ENCODE results near the gene FAM163A.
"Not testable (repeated sequence)": the region's sequence is repeated elsewhere in the genome, so short reads cannot be mapped to it uniquely, and the experiment has no call there.

FAM163A gene

DNA sequence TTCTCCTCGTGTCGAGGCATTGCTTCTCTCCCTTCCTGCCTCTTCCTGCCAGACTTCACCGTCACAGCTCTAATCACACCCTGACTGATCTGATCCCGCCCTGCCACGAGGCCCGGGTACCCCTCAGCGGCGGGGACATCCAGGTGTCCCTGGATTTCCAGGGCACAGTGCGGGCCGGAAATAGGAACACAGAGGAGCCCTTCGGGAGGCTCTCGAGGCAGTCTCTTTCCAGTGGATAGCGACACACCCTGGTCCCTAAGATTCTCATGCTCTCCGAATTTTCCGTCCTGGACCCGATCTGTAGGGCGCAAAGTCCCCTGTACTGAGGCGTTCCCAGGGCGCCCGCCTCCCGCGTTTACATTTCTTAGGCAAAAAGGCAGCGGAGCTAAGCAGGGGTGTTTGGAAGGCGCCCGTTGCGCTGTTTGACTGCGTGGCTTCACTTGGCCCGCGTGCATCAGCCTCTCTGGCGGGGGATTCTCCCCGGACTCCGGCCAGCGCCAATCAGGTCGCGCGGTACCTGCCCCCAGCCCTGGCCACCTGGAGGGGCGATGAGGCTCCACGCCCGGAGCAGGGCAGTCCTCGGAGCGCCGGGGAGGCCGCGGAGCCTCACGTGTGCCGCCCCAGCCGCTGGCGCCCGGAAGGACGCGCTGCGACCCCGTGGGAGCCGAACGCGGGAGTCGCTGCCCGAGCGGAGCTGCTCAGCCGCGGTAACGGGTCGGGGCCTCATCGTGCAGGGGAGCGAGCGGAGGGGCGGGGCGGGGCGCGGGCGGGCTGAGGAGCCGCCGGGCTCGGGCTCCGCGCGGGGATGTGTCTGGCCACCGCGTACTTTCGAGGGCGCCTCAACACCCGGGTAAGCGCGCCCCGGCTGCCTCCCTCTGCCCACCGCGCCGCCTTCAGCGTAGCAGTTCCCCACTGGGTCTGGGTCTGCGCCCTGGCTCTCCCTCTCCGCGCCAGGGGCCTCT, at the start of gene FAM163A:
FAM163A (plus strand) TSS at position 575 of the 962 bp plus-strand sequence. CDS start 69,807 bp downstream, outside the sequence.
- peak; percentile 46 for DNase-seq

DNA sequence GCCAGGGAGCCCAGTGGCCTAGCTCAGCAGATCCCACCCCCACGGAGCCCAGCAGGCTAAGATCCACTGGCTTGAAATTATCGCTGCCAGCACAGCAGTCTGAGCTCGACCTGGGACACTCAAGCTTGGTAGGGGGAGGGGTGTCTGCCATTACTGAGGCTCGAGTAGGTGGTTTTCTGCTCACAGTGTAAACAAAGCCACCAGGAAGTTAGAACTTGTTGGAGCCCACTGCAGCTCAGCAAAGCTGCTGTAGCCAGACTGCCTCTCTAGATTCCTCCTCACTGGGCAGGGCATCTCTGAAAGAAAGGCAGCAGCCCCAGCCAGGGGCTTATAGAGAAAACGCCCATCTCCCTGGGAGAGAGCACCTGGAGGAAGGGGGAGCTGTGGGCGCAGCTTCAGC, 48.6 kb upstream of the FAM163A start:
- not testable (repeated sequence) for DNase-seq

DNA sequence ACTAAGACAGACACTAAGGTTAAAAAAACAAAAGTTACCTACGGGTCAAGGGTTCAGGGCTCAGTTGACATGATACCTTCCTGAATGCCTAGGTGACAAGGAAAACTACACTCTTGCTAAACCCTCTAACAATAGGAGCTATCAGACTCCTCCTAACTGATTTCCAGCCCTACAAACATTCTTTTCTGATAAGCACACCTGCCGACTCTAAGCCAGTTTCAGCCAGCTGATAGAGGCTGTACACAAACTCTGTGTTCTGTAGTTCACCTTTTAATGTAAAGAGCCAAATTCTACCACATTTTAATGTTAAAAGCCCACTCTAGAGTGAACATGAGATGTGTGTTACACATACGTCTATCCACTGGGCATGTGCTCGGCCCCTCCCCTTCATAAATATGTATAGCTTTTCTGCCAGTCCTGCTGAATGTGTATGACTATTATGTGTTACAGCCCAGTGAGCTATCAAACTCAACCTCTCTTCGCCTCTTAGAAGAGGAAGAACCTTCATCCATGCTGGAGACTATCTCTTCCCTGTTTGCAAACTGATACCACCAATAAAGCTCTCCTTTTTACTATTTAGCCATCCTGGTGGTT, 40.0 kb upstream of the FAM163A start:
- no peak for DNase-seq

DNA sequence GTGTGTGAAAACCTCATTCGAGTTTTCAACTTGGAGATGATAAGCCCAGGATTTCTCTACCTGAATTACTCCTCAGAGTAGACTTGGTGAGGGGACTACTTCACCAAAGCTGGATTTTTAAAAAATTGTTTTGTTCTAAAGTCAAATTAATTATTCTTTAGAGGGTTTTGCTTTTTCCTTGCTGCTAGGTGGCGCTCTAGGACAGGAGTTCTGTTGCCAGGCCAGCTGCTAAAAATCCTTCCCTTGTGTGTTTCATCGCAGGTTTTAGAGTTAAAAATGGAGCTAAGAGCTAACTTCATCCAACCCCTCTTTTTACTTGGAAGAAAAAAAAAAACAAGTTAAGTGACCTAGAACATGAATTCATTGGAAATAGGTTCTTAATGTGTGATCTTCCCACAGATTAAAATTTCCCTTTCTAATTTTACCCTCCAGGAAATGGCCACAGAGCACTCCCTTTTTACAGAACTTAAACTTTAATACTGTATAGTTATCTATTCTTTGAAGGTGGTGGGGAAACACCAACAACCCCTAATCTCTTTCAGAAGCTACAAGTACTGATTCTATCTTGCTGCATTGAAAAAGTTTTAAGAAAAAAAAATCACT, 36.7 kb upstream of the FAM163A start:
- peak; percentile 70 for DNase-seq

DNA sequence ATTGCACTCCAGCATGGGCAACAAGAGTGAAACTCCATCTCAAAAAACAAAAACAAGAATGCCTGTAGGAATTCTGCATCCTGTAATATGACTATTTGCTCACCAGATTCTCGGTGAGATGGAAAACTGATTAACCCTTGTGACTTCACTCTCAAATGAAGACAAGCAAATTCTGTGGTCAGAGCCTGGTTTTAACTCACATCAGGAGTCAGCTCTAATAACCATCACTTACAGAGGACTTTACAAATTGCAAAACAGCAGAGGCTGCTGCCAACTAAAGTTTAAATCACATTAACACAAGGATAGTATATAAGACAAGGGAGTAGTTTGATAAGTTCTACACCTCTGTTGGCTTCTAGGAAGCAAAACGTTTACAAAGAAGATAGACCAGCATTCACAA, 35.7 kb upstream of the FAM163A start:
- no peak for DNase-seq

DNA sequence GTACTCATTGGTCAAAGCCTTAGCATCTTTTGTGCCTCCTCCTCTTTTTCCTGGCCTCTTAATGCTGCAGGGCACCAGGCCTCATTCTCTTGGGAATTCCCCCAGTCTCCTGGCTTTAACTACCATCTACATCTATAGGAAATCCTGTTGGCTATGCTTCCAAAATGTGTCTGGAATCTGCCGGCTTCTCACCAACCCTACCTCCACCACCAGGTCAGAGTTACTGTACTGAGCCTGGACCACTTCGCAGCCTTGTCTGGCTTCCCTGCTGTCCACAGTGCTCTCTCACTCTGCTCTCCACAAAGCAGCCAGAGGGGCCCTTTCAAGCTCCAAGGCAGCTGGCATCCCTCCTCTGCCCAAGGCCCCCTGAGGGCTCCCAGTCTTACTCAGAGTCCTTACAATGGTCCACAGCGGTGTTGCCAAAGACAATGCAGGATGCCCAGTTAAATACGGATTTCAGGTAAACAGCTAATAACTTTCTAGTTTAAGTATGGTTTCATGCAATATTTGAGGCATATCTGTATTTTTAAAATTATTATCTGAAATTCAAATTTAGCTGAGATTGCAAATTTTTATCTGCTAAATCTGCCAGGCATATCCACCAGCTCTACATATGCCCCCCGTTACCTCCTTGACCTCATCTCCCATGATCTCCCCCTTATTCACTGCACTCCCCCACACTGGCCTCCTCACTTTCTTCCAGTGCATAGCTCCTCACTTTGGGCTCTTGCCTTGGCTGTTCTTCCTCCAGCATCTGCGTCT, 34.5 kb upstream of the FAM163A start:
- no peak for DNase-seq

DNA sequence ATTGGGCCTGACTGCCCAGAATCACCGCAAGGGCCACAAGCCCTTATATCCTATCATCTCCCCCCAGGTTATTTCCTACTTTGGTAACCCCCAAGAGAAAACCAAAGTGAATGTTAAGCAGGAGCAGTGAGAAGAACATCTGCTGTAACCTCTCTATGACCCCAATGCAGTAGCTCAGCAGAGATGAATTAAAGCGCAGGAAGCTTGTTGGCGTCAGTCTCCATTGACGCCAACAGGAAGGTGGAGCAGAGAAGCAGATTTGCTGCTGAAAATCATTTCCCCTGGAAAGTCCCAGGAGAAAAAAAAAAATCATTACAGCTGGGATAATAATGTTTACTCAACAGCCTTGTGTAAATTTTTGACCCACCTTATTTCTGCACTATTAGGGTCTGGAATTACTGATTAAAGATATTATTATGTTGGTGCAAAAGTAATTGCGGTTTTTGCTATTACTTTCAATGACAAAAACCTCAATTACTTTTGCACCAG, 33.2 kb upstream of the FAM163A start:
- DNase-seq, result no peak

DNA sequence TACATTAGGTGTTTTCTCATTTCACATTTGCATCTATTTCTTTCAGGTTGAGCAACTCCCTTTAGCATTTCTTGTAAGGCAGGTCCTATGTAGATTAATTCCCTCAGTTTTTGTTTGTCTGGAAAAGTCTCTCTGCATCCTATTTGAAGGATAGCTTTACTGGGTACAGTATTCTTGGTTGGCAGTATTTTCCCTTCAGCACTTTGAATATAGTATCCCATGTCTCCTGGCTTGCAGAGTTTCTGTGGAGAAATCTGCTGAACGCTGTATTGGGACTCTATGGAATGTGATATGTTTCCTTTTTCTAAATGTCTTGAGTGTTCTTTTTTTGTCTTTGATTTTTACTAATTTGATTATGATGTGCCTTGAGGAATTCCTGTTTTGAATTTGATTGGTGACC, 28.9 kb upstream of the FAM163A start:
- DNase-seq, result no peak

DNA sequence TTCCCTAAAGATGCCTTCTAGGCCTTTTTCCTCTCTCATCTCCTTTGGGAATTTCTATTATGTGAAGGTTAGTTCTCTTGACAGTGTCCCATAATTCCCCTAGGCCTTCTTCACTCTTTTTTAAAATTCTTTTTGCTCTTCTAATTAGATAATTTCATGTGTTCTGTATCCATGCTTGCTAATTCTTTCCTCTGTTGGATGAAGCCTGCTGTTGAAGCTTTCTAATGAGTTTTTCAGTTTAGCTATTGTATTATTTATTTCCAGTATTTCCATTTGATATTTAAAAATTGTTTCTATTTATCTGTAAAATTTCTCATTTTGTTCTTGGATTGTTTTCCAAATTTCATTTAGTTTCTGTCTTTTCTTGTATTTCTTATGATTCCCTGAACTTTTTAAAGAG, 28.5 kb upstream of the FAM163A start:
- DNase-seq, result no peak

DNA sequence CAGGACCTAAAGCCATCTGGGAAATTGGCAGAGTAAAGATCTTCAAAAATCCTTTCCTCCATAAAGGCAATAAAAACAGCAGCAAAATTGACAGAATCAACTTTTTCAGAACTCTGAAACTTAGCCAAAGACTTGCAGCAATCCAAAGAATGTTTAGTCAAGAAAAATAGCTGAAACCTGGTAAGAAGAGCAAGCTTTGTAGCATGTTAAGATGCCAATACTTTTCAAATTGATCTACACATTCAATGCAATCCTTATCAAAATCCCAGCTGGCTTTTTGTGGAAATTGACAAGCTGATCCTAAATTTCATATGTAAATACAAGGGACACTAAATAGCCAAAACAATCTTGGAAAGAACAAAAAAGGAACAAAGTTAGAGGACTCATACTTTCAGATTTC, 23.8 kb upstream of the FAM163A start:
- DNase-seq, result no peak

DNA sequence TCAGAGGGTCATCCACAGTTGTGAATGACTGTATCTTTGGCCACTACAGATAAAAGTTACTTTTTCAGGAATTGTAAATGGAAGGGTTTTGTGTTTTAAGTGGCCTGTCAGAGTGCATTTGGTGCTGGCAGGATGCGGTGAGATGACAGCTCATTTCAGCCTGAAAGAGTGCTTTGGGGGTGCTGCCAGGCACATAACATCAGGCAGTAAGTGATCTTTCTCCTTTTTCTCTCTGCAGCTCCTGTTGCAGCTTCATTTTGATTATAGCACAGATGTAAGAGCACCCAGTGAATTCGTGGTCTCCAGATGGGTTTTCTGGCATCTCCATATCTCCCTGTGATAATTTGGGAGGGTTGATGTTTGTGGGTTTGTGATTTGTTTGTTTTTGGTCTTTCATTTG, 14.8 kb upstream of the FAM163A start:
- DNase-seq, result no peak

DNA sequence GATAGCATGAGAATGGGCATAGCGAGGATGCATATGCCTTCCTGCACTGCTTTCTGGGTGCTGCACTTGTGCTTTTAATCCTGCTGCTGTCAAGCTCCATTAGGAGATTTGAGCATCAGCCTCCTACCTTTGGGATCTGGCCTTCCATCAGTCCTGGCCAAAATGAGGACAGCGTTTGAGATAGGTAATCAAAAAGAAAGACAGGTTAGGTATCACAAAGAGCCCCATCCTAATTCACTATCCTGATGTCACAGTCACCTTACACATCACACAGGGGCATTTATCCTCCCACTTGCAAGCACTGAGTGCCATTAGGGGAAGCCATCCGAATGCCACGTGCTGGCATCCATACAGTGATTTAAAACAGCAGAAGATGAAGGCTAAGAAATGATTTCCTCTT, 13.2 kb upstream of the FAM163A start:
- DNase-seq, result no peak

DNA sequence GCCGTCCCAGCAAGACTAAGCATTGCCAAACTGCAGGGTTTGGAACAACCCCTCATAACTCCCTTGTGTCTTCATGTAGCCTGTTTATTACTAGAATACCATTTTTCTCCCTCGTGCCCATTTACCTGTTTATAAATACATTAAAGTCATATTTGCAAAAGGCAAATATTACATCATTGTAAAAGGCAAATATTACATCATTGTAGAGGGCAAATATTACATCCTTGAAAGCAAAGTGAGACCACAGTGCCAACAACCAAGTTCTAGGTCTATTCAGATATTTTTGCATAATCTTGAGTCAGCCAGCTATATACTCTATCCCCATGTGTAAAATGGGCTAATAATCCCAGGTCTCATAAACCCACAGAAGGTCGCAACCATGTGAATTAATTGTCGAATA, 11.4 kb upstream of the FAM163A start:
- no peak for DNase-seq

DNA sequence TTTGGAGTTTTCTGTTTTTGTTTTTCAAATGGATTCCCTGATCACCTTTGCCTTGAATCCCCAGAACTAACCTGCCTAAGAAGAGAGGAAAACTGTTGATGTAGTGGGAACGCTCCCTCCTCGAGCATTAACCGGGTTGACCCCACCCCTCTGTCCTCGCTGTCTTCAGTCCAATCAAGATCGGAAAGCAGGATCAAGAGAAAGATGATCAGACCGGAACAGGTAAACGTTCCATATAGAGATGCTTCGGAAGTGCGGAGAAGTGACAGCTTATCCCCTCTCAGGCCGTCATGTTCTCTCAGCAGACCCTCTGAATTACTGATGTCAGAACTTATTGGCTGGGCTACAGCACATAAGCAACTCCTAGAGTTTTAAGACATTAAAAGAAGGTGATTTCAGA, 800 bp upstream of the FAM163A start:
- DNase-seq, result no peak

DNA sequence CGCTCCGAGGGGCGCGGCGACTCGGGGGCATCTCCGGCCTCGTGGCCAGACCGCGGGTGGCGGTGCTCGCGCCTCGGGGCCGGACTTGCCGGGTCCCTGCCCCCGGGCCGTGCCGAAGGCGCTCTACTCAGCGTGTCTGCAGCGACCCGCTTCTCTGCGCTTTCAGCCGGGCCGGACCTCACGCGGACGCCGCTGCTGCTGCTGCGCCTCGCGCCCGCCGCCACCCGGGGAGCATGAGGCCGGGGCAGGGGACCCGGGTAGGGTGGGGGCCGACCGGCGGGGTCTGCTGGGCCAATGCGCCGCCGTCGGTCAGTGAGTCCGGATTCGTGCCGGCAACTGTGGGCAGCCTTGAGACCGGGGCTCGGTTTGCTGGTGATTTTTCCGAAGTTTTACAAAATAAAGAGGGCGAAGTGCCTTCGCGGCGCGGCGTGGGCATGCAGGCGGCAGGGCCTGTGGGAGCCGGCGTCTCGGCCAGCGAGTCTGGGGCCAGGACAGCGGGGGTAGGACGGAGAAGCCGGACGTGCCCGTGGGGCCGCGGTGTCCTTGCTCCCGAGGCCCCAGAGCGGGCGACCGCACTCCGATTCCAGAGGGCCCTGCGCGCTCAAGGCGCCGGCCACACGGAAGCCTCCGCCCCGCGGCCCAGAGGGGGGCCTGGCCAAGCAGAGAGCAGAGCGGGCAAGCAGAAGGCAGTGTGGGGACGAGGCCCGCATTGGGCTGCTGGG, 749 bp downstream of the FAM163A start:
- no peak for DNase-seq

DNA sequence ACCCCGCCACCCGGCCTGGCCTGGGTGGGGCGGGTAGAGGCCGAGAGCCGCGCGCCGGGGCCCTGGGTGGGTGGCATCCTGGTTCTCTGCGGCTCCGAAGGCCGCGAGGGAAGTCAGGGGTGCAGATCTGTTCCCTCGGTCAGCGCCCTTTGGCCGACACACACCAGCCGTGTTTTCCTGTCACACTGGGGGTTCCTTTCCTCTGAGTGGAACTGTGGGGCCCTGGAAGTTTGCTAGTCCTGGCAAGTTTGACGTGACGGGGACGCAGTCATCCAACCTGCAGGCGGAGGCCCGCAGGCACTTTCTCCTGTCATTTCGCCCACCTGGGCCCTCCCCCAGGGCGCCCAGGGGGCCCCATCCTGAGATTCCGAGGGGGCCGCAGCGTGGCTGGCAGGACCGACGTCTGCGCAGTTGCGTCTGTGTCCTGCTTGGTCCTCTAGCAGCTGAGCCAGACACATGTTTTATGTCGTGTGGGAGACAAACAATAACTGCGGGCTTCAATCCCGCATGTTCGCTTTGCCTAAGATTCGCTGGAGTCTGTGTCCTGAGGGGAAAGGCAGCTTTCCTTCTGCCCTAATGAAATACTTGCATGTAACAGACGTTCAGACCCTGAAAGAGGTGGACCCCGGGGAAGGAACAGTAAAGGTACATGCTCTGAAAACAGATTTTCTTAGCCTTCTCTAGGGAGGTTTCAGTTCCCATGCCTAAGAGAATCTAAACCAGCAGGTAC, 1.5 kb downstream of the FAM163A start:
- DNase-seq, result no peak

DNA sequence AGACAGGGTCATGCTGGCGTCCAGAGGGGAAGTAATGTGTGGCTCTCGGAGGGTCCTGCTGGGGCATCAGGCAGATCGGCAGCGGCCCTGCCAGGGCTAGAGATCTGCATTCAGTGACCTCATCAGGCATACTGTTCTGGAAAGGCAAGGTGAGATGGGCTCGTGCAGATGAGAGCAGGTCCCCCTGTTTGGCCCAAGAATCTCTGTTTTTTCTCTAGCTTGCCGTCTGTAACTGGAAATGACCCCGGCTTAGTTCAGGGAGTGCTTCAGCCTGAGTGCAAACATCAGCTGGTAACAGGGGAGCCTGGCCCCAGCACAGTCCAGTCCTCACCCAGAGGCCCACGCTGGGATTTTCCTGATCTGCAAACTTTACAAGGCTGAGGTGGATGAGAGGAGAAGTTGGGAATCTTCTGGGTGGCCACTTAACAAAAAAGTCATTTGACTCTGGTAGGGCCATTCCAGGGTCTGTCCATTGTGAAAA, 2.1 kb downstream of the FAM163A start:
- no peak for DNase-seq

DNA sequence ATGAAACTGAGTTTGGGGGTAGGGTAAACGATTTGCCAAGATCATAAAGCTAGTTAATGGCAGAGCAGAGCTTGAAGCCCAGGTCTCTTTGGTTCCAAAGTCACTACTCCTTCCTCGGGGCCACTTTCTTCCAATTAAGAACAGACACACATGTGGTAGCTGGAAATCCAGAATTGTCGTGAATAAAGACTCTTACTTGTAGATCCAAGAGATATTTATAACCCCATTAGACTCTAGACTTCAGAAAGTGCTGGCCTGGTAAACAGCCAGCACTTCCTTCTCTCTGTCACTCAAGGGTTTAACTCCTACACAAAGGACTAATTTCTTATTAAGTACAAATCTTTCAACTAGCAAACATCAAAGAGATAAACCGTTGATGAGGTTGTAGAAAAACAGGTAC, 2.7 kb downstream of the FAM163A start:
- DNase-seq, result no peak

DNA sequence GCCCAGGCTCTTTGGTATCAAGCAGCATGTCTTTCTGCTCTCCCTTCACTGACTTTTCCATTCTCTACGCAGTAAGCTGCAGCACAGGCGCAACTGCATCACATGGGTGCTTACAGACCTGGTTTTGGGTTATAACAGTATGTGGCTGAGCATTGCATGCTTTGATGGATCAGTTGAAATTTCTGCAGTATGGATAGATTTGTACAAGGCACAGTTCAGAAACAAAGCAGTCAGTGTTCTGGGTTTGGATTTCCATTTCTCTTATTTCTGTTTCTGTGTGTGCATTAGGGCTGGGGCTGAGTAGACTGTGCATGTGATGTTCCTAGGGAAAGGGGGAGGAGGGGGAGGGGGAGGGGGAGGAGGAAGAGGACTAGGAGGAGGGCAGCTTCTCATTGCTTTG, 4.5 kb downstream of the FAM163A start:
- no peak for DNase-seq

DNA sequence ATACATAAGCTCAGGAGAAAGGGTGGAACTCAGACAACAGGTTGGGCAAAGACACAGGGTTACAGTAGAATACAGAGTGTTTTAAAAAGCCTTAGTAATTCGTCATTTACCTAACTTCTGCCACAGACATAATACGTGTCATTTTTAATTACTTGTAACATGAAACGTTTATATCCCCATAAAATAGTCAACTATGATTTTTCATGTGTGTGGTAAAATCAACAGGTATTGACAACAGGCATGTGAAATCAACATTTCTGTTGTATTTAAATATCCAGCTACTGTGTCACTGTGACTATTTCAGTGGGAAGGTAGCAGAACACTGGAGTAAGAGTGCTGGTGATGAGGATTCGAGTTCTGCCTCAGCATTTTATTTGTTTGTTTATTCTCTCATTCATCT, 5.7 kb downstream of the FAM163A start:
- no peak for DNase-seq

DNA sequence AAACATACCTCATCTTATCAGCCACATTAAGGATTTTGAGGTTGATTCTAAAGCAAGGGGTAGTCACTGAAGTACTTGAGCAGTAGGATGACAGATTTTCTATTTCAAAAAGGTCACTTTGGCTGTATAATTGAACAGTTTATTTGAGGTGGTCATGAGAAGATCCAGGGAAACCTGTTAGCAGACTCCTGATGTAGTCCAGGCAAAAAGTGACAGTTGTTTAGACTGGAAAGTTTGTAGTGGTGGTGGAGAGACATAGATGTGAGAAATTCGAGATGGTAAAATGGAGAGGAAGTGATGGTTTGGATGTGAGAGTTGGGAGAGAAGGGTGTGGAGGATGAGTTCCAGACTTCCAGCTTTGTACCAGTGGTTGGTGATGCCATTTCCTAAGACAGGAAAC, 7.5 kb downstream of the FAM163A start:
- DNase-seq, result no peak

DNA sequence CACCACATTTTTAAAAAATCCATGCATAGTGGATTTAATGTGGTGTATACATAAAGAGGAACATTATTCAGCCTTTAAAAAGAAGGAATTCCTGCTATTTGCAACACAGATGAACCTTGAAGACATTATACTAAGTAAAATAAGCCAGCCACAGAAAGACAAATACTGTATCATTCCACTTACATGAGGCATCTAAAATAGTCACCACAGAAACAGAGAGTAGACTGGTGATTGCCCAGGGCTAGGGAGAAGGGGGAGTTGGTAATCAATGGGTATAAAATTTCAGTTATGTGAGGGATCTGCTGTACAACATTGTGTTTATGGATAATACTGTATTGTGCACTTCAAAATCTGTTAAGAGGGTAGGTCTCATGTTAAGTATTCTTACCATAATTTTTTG, 10.0 kb downstream of the FAM163A start:
- DNase-seq, result no peak
